K562 (cell line): ENCODE measurements around the gene SYCP3. TPM values are rescaled to one million over a fixed set of nuclear protein-coding genes. Genes with fewer than 3 reads are reported as not detected.

ENCODE experiments used
- ATAC-seq: fragments of 200-7000 bp; cut with Tn5 transposase; 3 replicates; pipeline ENCODE4 v1.9.1; 2020; ENCODE audit warnings: moderate library complexity
- BruUV-seq: library from RNA; stranded (reverse); fragments of 400-500 nt; replicated peaks from 2 replicates; lab custom pipeline; 2021; lab: Mats Ljungman, UMichigan
- CTCF ChIA-PET: fragments of 300-600 bp; formaldehyde crosslinking; extraction: SDS; loops from one replicate; lab custom pipeline; 2021; ENCODE audit warnings: low intra/inter-chr PET ratio; lab: Yijun Ruan, JAX
- POLR2A ChIA-PET: fragments of 300-600, 350-650 bp; sonication (Branson Sonifier 250); formaldehyde crosslinking; extraction: SDS; loops from one replicate; lab custom pipeline; 2021; ENCODE audit warnings: antibody characterized with exemption, inconsistent platforms; lab: Yijun Ruan, JAX
- DNase-seq, 4 experiments: peaks; one replicate each; pipeline versions ENCODE4 v3.0.0 to v3.0.0-alpha.2; 2011 to 2018; ENCODE audit warnings: low spot score in 3 of 4, mixed read lengths in 3 of 4; ENCODE audit errors: extremely low read depth in 1 of 4
- FAIRE-seq: peaks from 2 replicates; lab custom pipeline; 2011; peaks lifted over from hg19 to GRCh38; lab: Jason Lieb, UNC
- H2AFZ ChIP-seq: 2 replicates; pipeline ENCODE4 v1.6.0; 2011; ENCODE audit warnings: low read depth, low read length, control low read depth, inconsistent platforms
- H3K27ac ChIP-seq: fragments of 200-600 bp; 3 replicates; pipeline ENCODE4 v1.8.0; 2011; ENCODE audit warnings: low read depth, mild to moderate bottlenecking, control low read depth, inconsistent platforms, low read length, moderate library complexity, mixed read lengths; ENCODE audit errors: extremely low read depth
- H3K27me3 ChIP-seq, 2 experiments: fragments of 300-600 bp in 1 of 2; 2 replicates in 1 of 2; 3 replicates in 1 of 2; pipeline versions ENCODE4 v1.6.0 to v1.8.0; 2011; ENCODE audit warnings: inconsistent platforms in 2 of 2, low read length in 2 of 2, mild to moderate bottlenecking in 1 of 2, mixed read lengths in 1 of 2, moderate library complexity in 1 of 2; ENCODE audit not compliant: control insufficient read depth in 2 of 2, insufficient read depth in 2 of 2
- H3K36me3 ChIP-seq: fragments of 300-600 bp; 3 replicates; pipeline ENCODE4 v1.8.0; 2011; ENCODE audit warnings: mild to moderate bottlenecking, low read length, inconsistent platforms; ENCODE audit not compliant: control insufficient read depth, insufficient read depth
- H3K4me1 ChIP-seq, 2 experiments: fragments of 200-600 bp in 1 of 2; replicated peaks in 1 of 2; 2 replicates in 1 of 2; 3 replicates in 1 of 2; pipeline versions ENCODE4 v1.5.1 to v1.8.0; 2011; ENCODE audit warnings: inconsistent platforms in 2 of 2, low read length in 2 of 2, mild to moderate bottlenecking in 1 of 2, mixed read lengths in 1 of 2, moderate library complexity in 1 of 2; ENCODE audit not compliant: control insufficient read depth in 2 of 2, insufficient read depth in 2 of 2
- H3K4me2 ChIP-seq: 2 replicates; pipeline ENCODE4 v1.6.1; 2011; ENCODE audit warnings: low read length, control low read depth, inconsistent platforms, mixed read lengths; ENCODE audit not compliant: insufficient read depth
- H3K4me3 ChIP-seq: fragments of 200-600 bp; sonication (generic), shearing (Covaris generic); 2 replicates; pipeline ENCODE4 v1.5.1; 2016; ENCODE audit warnings: control low read depth, inconsistent platforms
- H3K79me2 ChIP-seq: fragments of 200-600 bp; 3 replicates; pipeline ENCODE4 v1.8.0; 2011; ENCODE audit warnings: low read length, inconsistent platforms; ENCODE audit not compliant: control insufficient read depth, insufficient read depth
- H3K9ac ChIP-seq, 2 experiments: 2 replicates each; pipeline versions ENCODE4 v1.6.0 to v1.6.1; 2011; ENCODE audit warnings: low read depth in 2 of 2, low read length in 2 of 2, control low read depth in 1 of 2, inconsistent platforms in 1 of 2, mild to moderate bottlenecking in 1 of 2, mixed read lengths in 1 of 2; ENCODE audit not compliant: insufficient read depth in 1 of 2
- H3K9me1 ChIP-seq: one replicate; pipeline ENCODE4 v1.6.0; 2011; ENCODE audit warnings: inconsistent platforms, mild to moderate bottlenecking, low read length, moderate library complexity; ENCODE audit not compliant: control insufficient read depth, insufficient read depth
- H3K9me3 ChIP-seq: replicated peaks from 2 replicates; pipeline ENCODE4 v1.5.1; 2011; ENCODE audit warnings: low read depth, low read length, inconsistent platforms; ENCODE audit not compliant: control insufficient read depth, insufficient read depth
- H4K20me1 ChIP-seq: replicated peaks from 2 replicates; pipeline ENCODE4 v1.6.1; 2011; ENCODE audit warnings: low read length, inconsistent platforms, mixed read lengths; ENCODE audit not compliant: control insufficient read depth, insufficient read depth
- EHMT2 ChIP-seq: fragments of 450-650 bp; IDR thresholded peaks from 2 replicates; pipeline ENCODE4 v1.6.1; 2018; ENCODE audit warnings: antibody characterized with exemption
- GTF2E2 ChIP-seq: fragments of 200-800 bp; sonication (Bioruptor generic); IDR thresholded peaks from 2 replicates; pipeline ENCODE4 v1.6.1; 2016; ENCODE audit warnings: missing genetic modification characterization, missing compliant biosample characterization
- NFIC ChIP-seq: fragments of 450-650 bp; IDR thresholded peaks from 2 replicates; pipeline ENCODE4 v1.6.1; 2017; ENCODE audit warnings: mild to moderate bottlenecking, inconsistent platforms
- NFYB ChIP-seq: IDR thresholded peaks from 2 replicates; pipeline ENCODE4 v1.6.1; 2011; ENCODE audit warnings: mild to moderate bottlenecking, moderate library complexity; ENCODE audit not compliant: insufficient read length; ENCODE audit errors: extremely low read depth
- NUFIP1 ChIP-seq: fragments of 450-650 bp; IDR thresholded peaks from 2 replicates; pipeline ENCODE4 v1.6.1; 2018; ENCODE audit not compliant: partially characterized antibody
- RFX7 ChIP-seq: fragments of 250-450 bp; sonication (Bioruptor Pico); IDR thresholded peaks from 2 replicates; pipeline ENCODE4 v1.5.1; 2021; ENCODE audit warnings: mild to moderate bottlenecking
- SIRT6 ChIP-seq: IDR thresholded peaks from one replicate; pipeline ENCODE4 v1.6.1; 2012; ENCODE audit warnings: low read depth, mild to moderate bottlenecking, control low read depth, inconsistent platforms, low read length, moderate library complexity
- TAL1 ChIP-seq: fragments of 450-650 bp; IDR thresholded peaks from 2 replicates; pipeline ENCODE4 v1.6.1; 2016; ENCODE audit warnings: mild to moderate bottlenecking
- ZNF354B ChIP-seq: fragments of 250-450 bp; sonication (Bioruptor Pico); IDR thresholded peaks from 2 replicates; pipeline ENCODE4 v1.4.0; 2020
- WGBS: fragments of 100-300 bp; shearing (Covaris generic); methylation state at CpG from one replicate; pipeline ENCODE4 v1.1.6; 2016; ENCODE audit warnings: low coverage, mixed read lengths; ENCODE audit not compliant: insufficient coverage; ENCODE audit errors: missing lambda C conversion rate; 5-methylcytosine and 5-hydroxymethylcytosine counted together
- in situ Hi-C: fragments of 300-500 bp; cut with MboI; formaldehyde crosslinking; loops from 4 replicates; pipeline ENCODE4 v1.15.0; 2018; ENCODE audit warnings: inconsistent platforms, mixed read lengths
- intact Hi-C: fragments of 100-400 bp; cut with micrococcal nuclease; formaldehyde crosslinking; loops from 2 replicates; pipeline ENCODE4 v1.14.2; 2022
- polyA plus RNA-seq, 8 experiments: library from polyadenylated mRNA; depleted of rRNA in 4 of 8; stranded (reverse) in 5 of 8; unstranded in 3 of 8; fragments of >200 nt; fragmentation: Nextera tagmentation in 2 of 8; fragmentation: Illumina TruSeq in 1 of 8; extraction: Ambion mirVana in 2 of 8; extraction: Trizol in 1 of 8; gene quantifications; 2 replicates each; pipeline versions ENCODE4 v1.2.1 to v1.2.3, GENCODE V29; 2011 to 2014; ENCODE audit warnings: inconsistent platforms in 1 of 8, missing spikeins in 1 of 8
- total RNA-seq, 7 experiments: library from RNA; depleted of rRNA in 6 of 7; stranded (reverse); fragments of >200 nt in 6 of 7; fragmentation: Illumina TruSeq in 2 of 7; extraction: Trizol in 2 of 7; gene quantifications; 2 replicates each; pipeline versions ENCODE4 v1.2.1 to v1.2.3, GENCODE V29; 2011 to 2021; ENCODE audit warnings: low replicate concordance in 1 of 7
- TF ChIP-seq, protein P1 (sequence below): sonication (generic); formaldehyde crosslinking; IDR thresholded peaks from 2 replicates; pipeline ENCODE4 v1.8.0; 2022; ENCODE audit warnings: missing genetic modification reagents, mild to moderate bottlenecking, borderline replicate concordance
- TF ChIP-seq, protein P2 (sequence below): fragments of 450-650 bp; IDR thresholded peaks from 2 replicates; pipeline ENCODE4 v1.6.1; 2016; ENCODE audit warnings: borderline replicate concordance
- TF ChIP-seq, protein P3 (sequence below): sonication (generic); formaldehyde crosslinking; IDR thresholded peaks from 2 replicates; pipeline ENCODE4 v1.8.1; 2022; ENCODE audit warnings: missing genetic modification reagents
- TF ChIP-seq, protein P4 (sequence below): fragments of 250-450 bp; sonication (Bioruptor Pico); IDR thresholded peaks from 2 replicates; pipeline ENCODE4 v1.5.0; 2021; ENCODE audit warnings: mild to moderate bottlenecking, moderate library complexity

Gene SYCP3
- total and polyA plus RNA-seq, 9 of the 15 experiments (the other 6 are each of a cell fraction or from before 2014, with no cell fraction given) = 0.11 to 0.25 (median 0.22) TPM; not detected in 4

DNA sequence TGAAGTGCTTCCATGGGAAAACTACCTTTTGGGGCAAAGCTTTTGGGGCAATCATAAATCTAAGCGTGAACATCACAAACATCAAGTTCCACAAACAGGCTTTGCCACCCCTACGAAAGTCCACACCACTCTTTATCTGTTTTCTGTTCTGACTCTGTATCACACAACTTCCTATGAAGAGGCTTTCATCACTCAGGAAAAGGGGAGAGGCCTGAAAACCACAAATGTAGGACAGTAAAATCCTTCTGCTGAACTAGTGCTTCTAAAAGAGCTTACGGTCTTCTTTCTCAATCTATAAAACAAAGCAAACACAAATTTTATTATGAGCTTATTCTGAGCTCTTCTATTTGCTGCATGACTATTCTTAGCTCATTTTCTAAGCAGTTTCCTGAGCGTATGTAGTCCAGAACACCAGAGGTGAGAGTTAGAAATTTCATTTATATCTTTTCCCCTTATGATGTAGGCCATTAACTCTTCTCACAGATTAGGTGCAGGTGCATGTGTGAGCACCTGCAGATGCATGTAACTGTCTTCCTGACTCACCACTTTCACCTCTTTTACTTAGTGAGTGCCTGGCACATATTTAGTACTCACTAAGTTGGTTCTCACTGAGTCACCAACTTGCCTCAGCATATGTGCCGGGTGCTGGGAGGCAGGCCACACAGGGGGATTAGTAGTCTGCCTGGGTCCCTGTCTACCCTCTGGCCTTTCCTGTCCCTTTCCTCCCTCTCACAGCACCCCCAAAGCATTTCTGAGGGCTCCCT, 32.9 kb upstream of the SYCP3 start:
- no peak overlapping the region for H3K4me3 ChIP-seq
- in situ Hi-C loops = no loop called here
- TF ChIP-seq, protein P1, sequence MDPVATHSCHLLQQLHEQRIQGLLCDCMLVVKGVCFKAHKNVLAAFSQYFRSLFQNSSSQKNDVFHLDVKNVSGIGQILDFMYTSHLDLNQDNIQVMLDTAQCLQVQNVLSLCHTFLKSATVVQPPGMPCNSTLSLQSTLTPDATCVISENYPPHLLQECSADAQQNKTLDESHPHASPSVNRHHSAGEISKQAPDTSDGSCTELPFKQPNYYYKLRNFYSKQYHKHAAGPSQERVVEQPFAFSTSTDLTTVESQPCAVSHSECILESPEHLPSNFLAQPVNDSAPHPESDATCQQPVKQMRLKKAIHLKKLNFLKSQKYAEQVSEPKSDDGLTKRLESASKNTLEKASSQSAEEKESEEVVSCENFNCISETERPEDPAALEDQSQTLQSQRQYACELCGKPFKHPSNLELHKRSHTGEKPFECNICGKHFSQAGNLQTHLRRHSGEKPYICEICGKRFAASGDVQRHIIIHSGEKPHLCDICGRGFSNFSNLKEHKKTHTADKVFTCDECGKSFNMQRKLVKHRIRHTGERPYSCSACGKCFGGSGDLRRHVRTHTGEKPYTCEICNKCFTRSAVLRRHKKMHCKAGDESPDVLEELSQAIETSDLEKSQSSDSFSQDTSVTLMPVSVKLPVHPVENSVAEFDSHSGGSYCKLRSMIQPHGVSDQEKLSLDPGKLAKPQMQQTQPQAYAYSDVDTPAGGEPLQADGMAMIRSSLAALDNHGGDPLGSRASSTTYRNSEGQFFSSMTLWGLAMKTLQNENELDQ (CRISPR knock-in tag) = no peak
- no peak for TF ChIP-seq NFYB
- no peak for TF ChIP-seq NFIC
- no peak for TF ChIP-seq EHMT2
- TF ChIP-seq, protein P2, sequence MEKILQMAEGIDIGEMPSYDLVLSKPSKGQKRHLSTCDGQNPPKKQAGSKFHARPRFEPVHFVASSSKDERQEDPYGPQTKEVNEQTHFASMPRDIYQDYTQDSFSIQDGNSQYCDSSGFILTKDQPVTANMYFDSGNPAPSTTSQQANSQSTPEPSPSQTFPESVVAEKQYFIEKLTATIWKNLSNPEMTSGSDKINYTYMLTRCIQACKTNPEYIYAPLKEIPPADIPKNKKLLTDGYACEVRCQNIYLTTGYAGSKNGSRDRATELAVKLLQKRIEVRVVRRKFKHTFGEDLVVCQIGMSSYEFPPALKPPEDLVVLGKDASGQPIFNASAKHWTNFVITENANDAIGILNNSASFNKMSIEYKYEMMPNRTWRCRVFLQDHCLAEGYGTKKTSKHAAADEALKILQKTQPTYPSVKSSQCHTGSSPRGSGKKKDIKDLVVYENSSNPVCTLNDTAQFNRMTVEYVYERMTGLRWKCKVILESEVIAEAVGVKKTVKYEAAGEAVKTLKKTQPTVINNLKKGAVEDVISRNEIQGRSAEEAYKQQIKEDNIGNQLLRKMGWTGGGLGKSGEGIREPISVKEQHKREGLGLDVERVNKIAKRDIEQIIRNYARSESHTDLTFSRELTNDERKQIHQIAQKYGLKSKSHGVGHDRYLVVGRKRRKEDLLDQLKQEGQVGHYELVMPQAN = no peak
- no peak for TF ChIP-seq NUFIP1
- no peak for TF ChIP-seq ZNF354B (CRISPR knock-in tag)
- TF ChIP-seq RFX7 = no peak
- no peak for TF ChIP-seq SIRT6
- TF ChIP-seq, protein P3, sequence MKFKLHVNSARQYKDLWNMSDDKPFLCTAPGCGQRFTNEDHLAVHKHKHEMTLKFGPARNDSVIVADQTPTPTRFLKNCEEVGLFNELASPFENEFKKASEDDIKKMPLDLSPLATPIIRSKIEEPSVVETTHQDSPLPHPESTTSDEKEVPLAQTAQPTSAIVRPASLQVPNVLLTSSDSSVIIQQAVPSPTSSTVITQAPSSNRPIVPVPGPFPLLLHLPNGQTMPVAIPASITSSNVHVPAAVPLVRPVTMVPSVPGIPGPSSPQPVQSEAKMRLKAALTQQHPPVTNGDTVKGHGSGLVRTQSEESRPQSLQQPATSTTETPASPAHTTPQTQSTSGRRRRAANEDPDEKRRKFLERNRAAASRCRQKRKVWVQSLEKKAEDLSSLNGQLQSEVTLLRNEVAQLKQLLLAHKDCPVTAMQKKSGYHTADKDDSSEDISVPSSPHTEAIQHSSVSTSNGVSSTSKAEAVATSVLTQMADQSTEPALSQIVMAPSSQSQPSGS (CRISPR knock-in tag) = no peak
- TF ChIP-seq GTF2E2 = no peak
- TF ChIP-seq, protein P4, sequence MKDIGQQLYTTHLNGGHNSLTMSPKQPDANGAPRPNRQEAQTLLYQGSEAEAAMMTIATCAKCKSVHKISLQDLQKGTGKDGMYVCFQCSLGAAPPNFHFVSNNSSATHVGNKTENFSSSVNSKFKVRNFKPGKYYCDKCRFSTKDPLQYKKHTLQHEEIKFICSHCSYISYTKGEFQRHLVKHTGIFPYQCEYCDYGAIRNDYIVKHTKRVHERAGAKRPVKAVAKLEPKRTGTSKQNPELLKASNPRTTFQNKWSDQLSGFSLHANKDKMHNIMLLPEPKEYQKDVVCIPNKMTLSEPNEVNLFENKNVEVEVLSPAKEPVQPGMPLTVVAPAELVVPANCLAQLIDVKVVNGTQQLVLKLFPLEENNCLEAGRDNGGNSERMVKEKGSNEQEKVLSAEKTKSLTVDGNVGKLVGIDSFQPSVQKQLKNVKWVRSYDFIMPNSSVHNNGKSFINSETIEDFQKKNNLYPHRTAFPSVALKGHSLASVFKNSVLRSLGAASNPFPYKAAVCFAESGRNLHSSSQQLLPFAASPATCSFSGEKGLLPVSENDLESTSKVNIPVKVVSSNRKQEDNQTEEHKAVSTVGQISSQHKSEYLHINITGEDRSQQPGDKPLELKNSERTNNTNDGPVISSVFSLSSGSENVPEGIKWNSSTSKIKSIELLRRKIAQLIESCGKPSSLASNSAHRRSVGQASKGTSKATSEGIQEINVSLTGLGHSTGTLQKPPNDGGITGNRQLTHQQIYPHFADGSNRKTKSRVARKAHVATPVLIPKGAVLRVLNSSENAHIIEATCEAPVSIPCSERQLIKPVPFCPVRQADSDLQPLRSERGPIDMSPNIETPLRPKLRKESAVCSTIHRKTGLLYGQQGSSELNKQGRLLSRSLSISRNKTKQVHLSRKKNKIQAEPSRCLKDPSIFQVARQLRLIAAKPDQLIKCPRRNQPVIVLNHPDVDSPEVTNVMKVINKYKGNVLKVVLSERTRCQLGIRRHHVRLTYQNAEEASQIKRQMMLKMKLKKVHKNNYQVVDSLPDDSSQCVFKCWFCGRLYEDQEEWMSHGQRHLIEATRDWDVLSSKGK (CRISPR knock-in tag) = no peak
- no peak for TF ChIP-seq TAL1

More for the DNA sequence above, 32.9 kb upstream of the SYCP3 start:
- Histone ChIP-seq H3K36me3 (peaks cover 30% of the 10 kb centered on the region), H3K27ac (no peak overlapping the region), H4K20me1 (no peaks in the 10 kb centered on the region), H3K9me1 (no peaks in the 10 kb centered on the region), H3K27me3 (no peaks in the 10 kb centered on the region), H3K79me2 (no peaks in the 10 kb centered on the region), H3K9me3 (no peaks in the 10 kb centered on the region), H3K4me2 (no peak overlapping the region), H3K4me1 (no peaks in the 10 kb centered on the region), H3K9ac (no peak overlapping the region), H2AFZ (no peak overlapping the region)
- intact Hi-C loops = loop anchor here (5.0 kb wide), 1 partner anchor 360 kb away; no protein-coding TSS in a partner anchor
- no TSS peak for BruUV-seq
- ChIA-PET POLR2A (no interaction called here), CTCF (interaction anchor here (1.2 to 3.1 kb wide), 2 partner anchors 59 to 358 kb away, joined by 3 to 23 read pairs; partner anchors contain the start of gene GNPTAB)
- FAIRE-seq = no peak
- no peak for ATAC-seq
- 69% methylated on average over 5 of the region's 5 CpGs for WGBS
- DNase-seq = no peak
